Cardiac fibroblast (primary cell): ENCODE measurements around the gene PRKG1.

Experiments used
- DNase-seq, 2 donors: peaks; one replicate each; pipeline versions ENCODE4 v3.0.0 to v3.0.0-alpha.2; 2010; ENCODE audit warnings: low read depth in 2 of 2
- H3K4me3 ChIP-seq, 2 donors: replicated peaks in 1 of 2; 1 replicate in 1 of 2; 2 replicates in 1 of 2; pipeline ENCODE4 v1.5.1; 2011; ENCODE audit warnings: low read depth in 2 of 2, low read length in 2 of 2, mild to moderate bottlenecking in 2 of 2, moderate library complexity in 1 of 2
- CTCF ChIP-seq: IDR thresholded peaks from one replicate; pipeline ENCODE4 v1.5.1; 2011; ENCODE audit warnings: low read depth, mild to moderate bottlenecking, low read length, inconsistent platforms

PRKG1 gene

DNA sequence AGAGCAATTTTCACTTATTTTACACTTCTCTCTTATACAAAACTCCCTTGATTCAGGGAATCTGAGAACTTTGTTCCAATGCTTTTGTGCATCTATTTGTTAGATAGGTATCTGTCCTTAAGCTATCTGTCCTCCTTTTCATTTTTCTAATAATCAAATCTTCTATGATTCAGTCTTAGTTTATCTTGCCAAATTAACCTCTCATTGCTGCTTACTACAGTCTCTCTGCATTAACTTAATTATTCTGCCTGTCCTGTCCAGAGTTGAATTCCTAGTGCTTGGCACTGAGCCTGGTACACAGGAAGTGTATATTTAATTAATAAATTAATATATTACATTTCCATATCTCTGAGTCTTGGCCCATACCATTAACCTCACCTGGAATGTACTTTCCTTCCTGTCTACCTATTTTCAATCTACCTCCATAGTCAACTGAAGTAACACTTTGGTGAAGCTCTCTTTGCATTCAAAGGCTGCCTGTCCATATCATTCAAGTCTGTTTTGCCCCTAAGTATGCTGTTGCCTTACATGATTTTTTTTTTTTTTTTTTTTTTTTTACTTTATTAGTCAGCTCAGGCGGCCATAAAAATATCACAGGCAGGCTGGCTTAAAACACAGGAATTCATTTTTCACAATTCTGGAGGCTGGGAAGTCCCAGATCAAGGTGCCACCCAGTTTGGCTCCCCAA, 691.1 kb downstream of the PRKG1 start:
- TF ChIP-seq CTCF, result no peak
- no peak for DNase-seq
- no peak overlapping the region for H3K4me3 ChIP-seq

DNA sequence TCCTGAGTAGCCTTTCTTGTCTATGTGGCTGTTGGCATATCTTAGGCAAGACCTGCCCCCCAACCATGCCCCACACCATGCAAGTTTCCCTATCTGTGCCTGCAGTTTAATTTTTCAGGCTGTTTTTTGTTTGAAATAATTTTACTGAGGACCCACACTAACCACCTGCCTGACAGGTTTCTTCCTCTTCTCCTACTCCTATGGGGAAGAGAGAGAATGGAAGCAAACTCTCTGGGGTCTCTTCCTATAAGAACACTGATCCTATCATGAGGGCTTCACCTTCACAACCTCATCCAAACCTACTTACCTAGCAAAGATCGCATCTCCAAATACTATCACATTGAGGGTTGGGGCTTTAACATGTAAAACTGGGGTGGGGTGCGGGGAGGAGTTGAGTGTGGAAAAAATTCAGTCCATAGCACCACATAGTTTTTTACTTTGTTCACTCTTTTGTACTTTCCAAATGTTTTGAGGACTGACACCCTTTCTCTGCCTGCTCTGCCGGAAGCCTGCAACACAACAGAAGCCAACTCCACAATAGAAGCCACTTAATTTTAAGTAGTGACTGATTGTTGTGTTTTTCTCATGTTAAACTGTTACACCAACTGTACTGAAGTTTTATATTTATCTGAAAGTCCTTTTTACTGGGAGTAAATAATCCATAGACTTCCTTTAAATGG, 692.3 kb downstream of the PRKG1 start:
- H3K4me3 ChIP-seq, result no peak overlapping the region
- TF ChIP-seq CTCF, result no peak
- no peak for DNase-seq

- peak in 1 of 2 donors; percentile 42 for DNase-seq
- no peak overlapping the region for H3K4me3 ChIP-seq
- no peak for TF ChIP-seq CTCF
Measured at GRCh38 chr10:51767103-51767763, 692.9 kb downstream of the PRKG1 start.

GRCh38 chr10:51768886-51769465, 694.7 kb downstream of the PRKG1 start:
- H3K4me3 ChIP-seq, result no peak overlapping the region
- TF ChIP-seq CTCF, result no peak
- no peak for DNase-seq

- no peak for TF ChIP-seq CTCF
- H3K4me3 ChIP-seq, result no peak overlapping the region
- DNase-seq, result peak; percentile 44 to 69
Measured at GRCh38 chr10:51770709-51771108, 696.4 kb downstream of the PRKG1 start.

- no peak overlapping the region for H3K4me3 ChIP-seq
- no peak for TF ChIP-seq CTCF
- no peak for DNase-seq
Measured at GRCh38 chr10:51772387-51772786, 698.1 kb downstream of the PRKG1 start.
